Neural cell (in vitro differentiated cells): Measurements from ENCODE around the gene TSACC. TPM values are rescaled to one million over a fixed set of nuclear protein-coding genes. Genes with fewer than 3 reads are reported as not detected.
A peak's percentile ranks its signal among the peaks of the same experiment; 100 is the strongest.

Experiments
- H2AFZ ChIP-seq: fragments of 200-600, 300-800 bp; sonication (generic), shearing (Covaris generic); 2 replicates; pipeline ENCODE4 v1.6.0; 2014; ENCODE audit warnings: low read depth, mild to moderate bottlenecking, antibody characterized with exemption, low read length, moderate library complexity
- H3F3A ChIP-seq: fragments of 200-600 bp; shearing (Covaris generic); 2 replicates; pipeline ENCODE4 v1.6.1; 2016; ENCODE audit warnings: mild to moderate bottlenecking, moderate library complexity, mixed read lengths, antibody characterized with exemption, low read length; ENCODE audit not compliant: insufficient read depth, poor library complexity, severe bottlenecking
- H3K27ac ChIP-seq: fragments of 200-600, 300-800 bp; sonication (generic), shearing (Covaris generic); 2 replicates; pipeline ENCODE4 v1.5.1; 2014; ENCODE audit warnings: mild to moderate bottlenecking, low read length, moderate library complexity
- H3K27me3 ChIP-seq: fragments of 300-800, 200-600 bp; sonication (generic), shearing (Covaris generic); 2 replicates; pipeline ENCODE4 v1.6.0; 2014; ENCODE audit warnings: mild to moderate bottlenecking, low read depth, low read length, moderate library complexity; ENCODE audit not compliant: insufficient read depth
- H3K36me3 ChIP-seq: fragments of 300-800, 200-600 bp; sonication (generic), shearing (Covaris generic); 2 replicates; pipeline ENCODE4 v1.5.1; 2014; ENCODE audit warnings: mild to moderate bottlenecking, antibody characterized with exemption, low read length, moderate library complexity; ENCODE audit not compliant: insufficient read depth
- H3K4me2 ChIP-seq: fragments of 300-800, 200-600 bp; sonication (generic), shearing (Covaris generic); 2 replicates; pipeline ENCODE4 v1.6.0; 2014; ENCODE audit warnings: mild to moderate bottlenecking, low read length
- H3K4me3 ChIP-seq: fragments of 300-800, 200-600 bp; sonication (generic), shearing (Covaris generic); 2 replicates; pipeline ENCODE4 v1.5.1; 2014; ENCODE audit warnings: mild to moderate bottlenecking, low read length, moderate library complexity
- H3K79me2 ChIP-seq: fragments of 200-600 bp; shearing (Covaris generic); replicated peaks from 2 replicates; pipeline ENCODE4 v1.6.0; 2014; ENCODE audit warnings: mild to moderate bottlenecking, low read length, moderate library complexity; ENCODE audit not compliant: insufficient read depth
- H3K9ac ChIP-seq: fragments of 300-800, 200-600 bp; sonication (generic), shearing (Covaris generic); 2 replicates; pipeline ENCODE4 v1.6.1; 2016; ENCODE audit warnings: mild to moderate bottlenecking, low read length, mixed read lengths
- H3K9me2 ChIP-seq: fragments of 200-600 bp; shearing (Covaris generic); 2 replicates; pipeline ENCODE4 v1.6.1; 2016; ENCODE audit warnings: mild to moderate bottlenecking, low read length, mixed read lengths; ENCODE audit not compliant: insufficient read depth
- H3K9me3 ChIP-seq: fragments of 200-600, 300-800 bp; sonication (generic), shearing (Covaris generic); 2 replicates; pipeline ENCODE4 v1.6.1; 2016; ENCODE audit warnings: mild to moderate bottlenecking, mixed run types, low read length, moderate library complexity, mixed read lengths
- H4K20me1 ChIP-seq: fragments of 200-600 bp; shearing (Covaris generic); 2 replicates; pipeline ENCODE4 v1.6.1; 2016; ENCODE audit warnings: mild to moderate bottlenecking, mixed run types; ENCODE audit not compliant: insufficient read depth
- EP300 ChIP-seq: fragments of 450-650 bp; conservative IDR thresholded peaks from 2 replicates; pipeline ENCODE4 v1.6.1; 2014; ENCODE audit warnings: antibody characterized with exemption, mild to moderate bottlenecking, moderate library complexity; ENCODE audit not compliant: poor library complexity, severe bottlenecking
- EZH2 ChIP-seq: fragments of 200-600, 300-800 bp; shearing (Covaris generic), sonication (generic); IDR thresholded peaks from 2 replicates; pipeline ENCODE4 v1.6.1; 2014; ENCODE audit warnings: antibody characterized with exemption, low read length, borderline replicate concordance, mild to moderate bottlenecking; ENCODE audit not compliant: insufficient read depth, poor library complexity, severe bottlenecking
- MXI1 ChIP-seq: fragments of 450-650 bp; conservative IDR thresholded peaks from 2 replicates; pipeline ENCODE4 v1.6.1; 2014; ENCODE audit warnings: antibody characterized with exemption, mild to moderate bottlenecking; ENCODE audit not compliant: poor library complexity, severe bottlenecking
- POLR2AphosphoS5 ChIP-seq: IDR thresholded peaks from 2 replicates; pipeline ENCODE4 v1.6.1; 2012
- RAD21 ChIP-seq: fragments of 450-650 bp; conservative IDR thresholded peaks from 2 replicates; pipeline ENCODE4 v1.6.1; 2014; ENCODE audit warnings: antibody characterized with exemption, mild to moderate bottlenecking, moderate library complexity
- REST ChIP-seq: IDR thresholded peaks from 2 replicates; pipeline ENCODE4 v1.6.1; 2012; ENCODE audit warnings: borderline replicate concordance
- SMC3 ChIP-seq: fragments of 450-650 bp; conservative IDR thresholded peaks from 2 replicates; pipeline ENCODE4 v1.6.1; 2014; ENCODE audit warnings: antibody characterized with exemption, mild to moderate bottlenecking, moderate library complexity; ENCODE audit not compliant: poor library complexity
- TAF1 ChIP-seq: IDR thresholded peaks from 2 replicates; pipeline ENCODE4 v1.6.1; 2012; ENCODE audit warnings: low read depth
- polyA minus RNA-seq: library from RNA; depleted of rRNA, polyadenylated mRNA; stranded (reverse); fragments of >200 nt; gene quantifications from 2 replicates; pipeline ENCODE4 v1.2.3, GENCODE V29; 2014
- polyA plus RNA-seq: library from polyadenylated mRNA; depleted of rRNA; stranded (reverse); fragments of >200 nt; gene quantifications from 2 replicates; pipeline ENCODE4 v1.2.3, GENCODE V29; 2014
- TF ChIP-seq, protein P1 (sequence below): fragments of 450-650 bp; IDR thresholded peaks from 2 replicates; pipeline ENCODE4 v1.5.1; 2014; ENCODE audit warnings: antibody characterized with exemption, mild to moderate bottlenecking, moderate library complexity; ENCODE audit not compliant: poor library complexity, severe bottlenecking

Gene TSACC
- polyA plus RNA-seq: not detected in 2 replicates
- polyA minus RNA-seq: not detected in 2 replicates

GRCh38 chr1:156338180-156338976 lies at the start of gene TSACC, which contains the start of gene CCT3:
TSS of gene TSACC (plus strand) at chr1:156338526. CDS start at chr1:156339758, 1,232 bp downstream.
TSS of gene CCT3 (minus strand) at chr1:156338292. CDS start at chr1:156338184, 108 bp downstream.
- Histone ChIP-seq H3K27me3 (no peaks in the 10 kb centered on the region), H4K20me1 (no peaks in the 10 kb centered on the region), H2AFZ (peak within 1 kb of the TSS; percentile 59), H3F3A (no peaks in the 10 kb centered on the region), H3K27ac (peak within 1 kb of the TSS; percentile 75), H3K36me3 (peaks cover 12% of the 10 kb centered on the region), H3K9me3 (no peaks in the 10 kb centered on the region), H3K79me2 (peaks cover 29% of the 10 kb centered on the region), H3K9ac (peak within 1 kb of the TSS; percentile 79), H3K4me2 (peak within 1 kb of the TSS; percentile 53), H3K4me3 (peak within 1 kb of the TSS; percentile 82), H3K9me2 (no peaks in the 10 kb centered on the region)
- TF ChIP-seq SMC3 (peak; percentile 35), MXI1 (peak; percentile 99), RAD21 (no peak), REST (peak; percentile 61), POLR2AphosphoS5 (peak; percentile 79), TAF1 (peak; percentile 22)
- TF ChIP-seq, protein P1, sequence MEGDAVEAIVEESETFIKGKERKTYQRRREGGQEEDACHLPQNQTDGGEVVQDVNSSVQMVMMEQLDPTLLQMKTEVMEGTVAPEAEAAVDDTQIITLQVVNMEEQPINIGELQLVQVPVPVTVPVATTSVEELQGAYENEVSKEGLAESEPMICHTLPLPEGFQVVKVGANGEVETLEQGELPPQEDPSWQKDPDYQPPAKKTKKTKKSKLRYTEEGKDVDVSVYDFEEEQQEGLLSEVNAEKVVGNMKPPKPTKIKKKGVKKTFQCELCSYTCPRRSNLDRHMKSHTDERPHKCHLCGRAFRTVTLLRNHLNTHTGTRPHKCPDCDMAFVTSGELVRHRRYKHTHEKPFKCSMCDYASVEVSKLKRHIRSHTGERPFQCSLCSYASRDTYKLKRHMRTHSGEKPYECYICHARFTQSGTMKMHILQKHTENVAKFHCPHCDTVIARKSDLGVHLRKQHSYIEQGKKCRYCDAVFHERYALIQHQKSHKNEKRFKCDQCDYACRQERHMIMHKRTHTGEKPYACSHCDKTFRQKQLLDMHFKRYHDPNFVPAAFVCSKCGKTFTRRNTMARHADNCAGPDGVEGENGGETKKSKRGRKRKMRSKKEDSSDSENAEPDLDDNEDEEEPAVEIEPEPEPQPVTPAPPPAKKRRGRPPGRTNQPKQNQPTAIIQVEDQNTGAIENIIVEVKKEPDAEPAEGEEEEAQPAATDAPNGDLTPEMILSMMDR: no peak

DNA sequence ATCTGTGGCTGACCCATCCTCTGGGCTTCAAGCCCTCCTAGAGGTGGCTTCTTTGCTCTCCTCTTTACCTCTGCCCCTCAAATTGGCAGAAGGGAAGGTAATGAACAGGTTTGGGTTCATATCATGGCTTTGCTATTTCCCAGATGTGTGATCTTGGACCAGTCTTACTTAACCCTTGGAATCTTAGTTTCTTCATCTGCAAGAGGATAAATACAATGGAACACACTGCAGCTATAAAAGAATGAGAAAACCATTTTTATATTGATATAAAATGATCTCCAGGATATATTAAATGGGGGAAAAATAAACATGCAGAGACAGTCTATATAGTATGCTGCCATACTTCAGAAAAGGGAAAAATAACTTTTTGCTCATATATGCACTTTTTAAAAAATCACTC lies 48.5 kb upstream of the TSACC start:
- no peak overlapping the region for H3K4me2 ChIP-seq
- no peak overlapping the region for H3K9ac ChIP-seq
- H3F3A ChIP-seq: no peaks in the 10 kb centered on the region

More for the DNA sequence above, 48.5 kb upstream of the TSACC start:
- no peaks in the 10 kb centered on the region for H3K9me3 ChIP-seq
- no peaks in the 10 kb centered on the region for H3K27me3 ChIP-seq
- H3K4me3 ChIP-seq: no peak overlapping the region
- H3K9me2 ChIP-seq: no peaks in the 10 kb centered on the region
- no peaks in the 10 kb centered on the region for H4K20me1 ChIP-seq
- H2AFZ ChIP-seq: no peak overlapping the region
- no peak overlapping the region for H3K27ac ChIP-seq
- no peaks in the 10 kb centered on the region for H3K79me2 ChIP-seq
- no peaks in the 10 kb centered on the region for H3K36me3 ChIP-seq
- TF ChIP-seq TAF1 (no peak), SMC3 (no peak), POLR2AphosphoS5 (no peak), MXI1 (no peak), EZH2 (no peak), EP300 (no peak), REST (no peak), RAD21 (no peak)
- TF ChIP-seq, protein P1: no peak
